Esophagus muscularis mucosa (tissue), 4 donors: ENCODE results near the gene APP.

ENCODE experiments used
- EP300 ChIP-seq: sonication (generic); formaldehyde crosslinking; IDR thresholded peaks from one replicate; pipeline ENCODE4 v1.6.1; 2017; ENCODE audit warnings: antibody characterized with exemption
- POLR2A ChIP-seq: fragments of 450-650 bp; IDR thresholded peaks from one replicate; pipeline ENCODE4 v1.6.1; 2017; ENCODE audit warnings: antibody characterized with exemption, moderate library complexity, mild to moderate bottlenecking, low read depth
- POLR2AphosphoS5 ChIP-seq, 2 donors: sonication (generic); formaldehyde crosslinking; IDR thresholded peaks; one replicate each; pipeline ENCODE4 v1.6.1; 2017; ENCODE audit warnings: antibody characterized with exemption in 2 of 2
- TF ChIP-seq, protein P1 (sequence below), 3 experiments: fragments of 200-600 bp in 2 of 3; fragments of 450-650 bp in 1 of 3; sonication (generic) in 2 of 3; IDR thresholded peaks; one replicate each; pipeline ENCODE4 v1.5.1; 2017 to 2019; ENCODE audit warnings: antibody characterized with exemption in 3 of 3, mild to moderate bottlenecking in 2 of 3, moderate library complexity in 1 of 3

DNA sequence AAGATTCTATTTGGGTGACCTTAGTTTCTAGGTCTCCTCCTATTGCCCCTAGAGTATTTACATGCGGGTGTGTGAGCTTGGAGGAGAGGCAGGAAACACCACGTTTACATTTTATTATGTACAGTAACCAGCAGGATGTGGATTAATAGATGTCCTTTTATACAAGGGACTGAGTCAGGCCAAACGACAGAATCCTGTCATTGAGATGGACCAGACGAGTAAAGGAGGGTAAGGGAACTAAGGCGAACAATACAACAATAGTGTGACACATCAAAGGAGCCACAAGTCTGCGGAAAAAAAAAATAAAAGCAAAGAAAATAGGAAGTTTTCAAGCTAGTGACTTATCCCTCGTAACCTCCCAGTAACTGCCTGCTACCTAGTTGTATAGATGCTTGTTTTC is 284.7 kb downstream of the APP start:
- TF ChIP-seq, protein P1, sequence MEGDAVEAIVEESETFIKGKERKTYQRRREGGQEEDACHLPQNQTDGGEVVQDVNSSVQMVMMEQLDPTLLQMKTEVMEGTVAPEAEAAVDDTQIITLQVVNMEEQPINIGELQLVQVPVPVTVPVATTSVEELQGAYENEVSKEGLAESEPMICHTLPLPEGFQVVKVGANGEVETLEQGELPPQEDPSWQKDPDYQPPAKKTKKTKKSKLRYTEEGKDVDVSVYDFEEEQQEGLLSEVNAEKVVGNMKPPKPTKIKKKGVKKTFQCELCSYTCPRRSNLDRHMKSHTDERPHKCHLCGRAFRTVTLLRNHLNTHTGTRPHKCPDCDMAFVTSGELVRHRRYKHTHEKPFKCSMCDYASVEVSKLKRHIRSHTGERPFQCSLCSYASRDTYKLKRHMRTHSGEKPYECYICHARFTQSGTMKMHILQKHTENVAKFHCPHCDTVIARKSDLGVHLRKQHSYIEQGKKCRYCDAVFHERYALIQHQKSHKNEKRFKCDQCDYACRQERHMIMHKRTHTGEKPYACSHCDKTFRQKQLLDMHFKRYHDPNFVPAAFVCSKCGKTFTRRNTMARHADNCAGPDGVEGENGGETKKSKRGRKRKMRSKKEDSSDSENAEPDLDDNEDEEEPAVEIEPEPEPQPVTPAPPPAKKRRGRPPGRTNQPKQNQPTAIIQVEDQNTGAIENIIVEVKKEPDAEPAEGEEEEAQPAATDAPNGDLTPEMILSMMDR (IDR thresholded peaks at IDR 0.05), result no peak
- TF ChIP-seq POLR2A, result no peak
- no peak for TF ChIP-seq EP300
- TF ChIP-seq POLR2AphosphoS5 (IDR thresholded peaks at IDR 0.05), result no peak
